Glutamatergic neuron (in vitro differentiated cells): ENCODE measurements around the gene F2RL2. TPM values are rescaled to one million over a fixed set of nuclear protein-coding genes. Genes with fewer than 3 reads are reported as not detected.

Experiments
- DNase-seq: peaks from one replicate; pipeline ENCODE4 v3.0.0; 2022
- H3K27ac Mint-ChIP-seq: one replicate; pipeline ENCODE4 v1.8.0; 2020; ENCODE audit warnings: mild to moderate bottlenecking, mixed read lengths, inconsistent platforms; ENCODE audit not compliant: unreplicated experiment
- H3K27me3 Mint-ChIP-seq: one replicate; pipeline ENCODE4 v1.8.0; 2020; ENCODE audit warnings: mild to moderate bottlenecking, moderate library complexity, mixed read lengths, inconsistent platforms; ENCODE audit not compliant: unreplicated experiment
- H3K36me3 Mint-ChIP-seq: one replicate; pipeline ENCODE4 v1.8.0; 2020; ENCODE audit warnings: mild to moderate bottlenecking, mixed read lengths, inconsistent platforms; ENCODE audit not compliant: unreplicated experiment
- H3K4me1 Mint-ChIP-seq: one replicate; pipeline ENCODE4 v1.8.0; 2020; ENCODE audit warnings: mild to moderate bottlenecking, low read depth, mixed read lengths, inconsistent platforms; ENCODE audit not compliant: unreplicated experiment
- H3K4me3 Mint-ChIP-seq: one replicate; pipeline ENCODE4 v1.8.0; 2020; ENCODE audit warnings: mild to moderate bottlenecking, mixed read lengths, inconsistent platforms; ENCODE audit not compliant: unreplicated experiment
- H3K9me3 Mint-ChIP-seq: one replicate; pipeline ENCODE4 v1.8.0; 2020; ENCODE audit warnings: mild to moderate bottlenecking, moderate library complexity, mixed read lengths, inconsistent platforms; ENCODE audit not compliant: unreplicated experiment
- CTCF ChIP-seq: fragments of 200-600 bp; sonication (generic); IDR thresholded peaks from one replicate; pipeline ENCODE4 v1.5.0; 2021; ENCODE audit not compliant: partially characterized antibody, unreplicated experiment
- total RNA-seq: library from RNA; stranded (reverse); fragmentation: NEBNext Ultra II Directional; extraction: Animal tissue kit (Norgen Biotek cat#: 25700); gene quantifications from one replicate; pipeline ENCODE4 v1.2.1, GENCODE V29; 2021; ENCODE audit not compliant: unreplicated experiment

Gene F2RL2
- total RNA-seq, 1 donor from 2014 or later = not detected

GRCh38 chr5:76601470-76601869 is 21.7 kb downstream of the F2RL2 start:
- peaks cover 2% of the 10 kb centered on the region for H3K9me3 Mint-ChIP-seq
- no peaks in the 10 kb centered on the region for H3K4me1 Mint-ChIP-seq
- peaks cover 2% of the 10 kb centered on the region for H3K27me3 Mint-ChIP-seq
- H3K27ac Mint-ChIP-seq = no peak overlapping the region
- peak; percentile 88 for TF ChIP-seq CTCF
- H3K36me3 Mint-ChIP-seq = no peaks in the 10 kb centered on the region
- no peak for DNase-seq
- H3K4me3 Mint-ChIP-seq = no peak overlapping the region

- H3K27me3 Mint-ChIP-seq = peaks cover 2% of the 10 kb centered on the region
- DNase-seq = no peak
- H3K4me1 Mint-ChIP-seq = no peaks in the 10 kb centered on the region
- no peaks in the 10 kb centered on the region for H3K36me3 Mint-ChIP-seq
- TF ChIP-seq CTCF = no peak
- H3K4me3 Mint-ChIP-seq = no peak overlapping the region
- no peak overlapping the region for H3K27ac Mint-ChIP-seq
- peaks cover 2% of the 10 kb centered on the region for H3K9me3 Mint-ChIP-seq
Measured at GRCh38 chr5:76600716-76601115, 22.5 kb downstream of the F2RL2 start.

- Mint-ChIP-seq H3K4me3 (no peak overlapping the region), H3K9me3 (peaks cover 2% of the 10 kb centered on the region), H3K27me3 (no peaks in the 10 kb centered on the region), H3K4me1 (peaks cover 8% of the 10 kb centered on the region), H3K27ac (no peak overlapping the region), H3K36me3 (no peaks in the 10 kb centered on the region)
- TF ChIP-seq CTCF = no peak
- no peak for DNase-seq
Measured at GRCh38 chr5:76598531-76598930, 24.7 kb downstream of the F2RL2 start.

- no peak for TF ChIP-seq CTCF
- Mint-ChIP-seq H3K36me3 (peaks cover 8% of the 10 kb centered on the region), H3K9me3 (no peaks in the 10 kb centered on the region), H3K27me3 (peaks cover 2% of the 10 kb centered on the region), H3K4me1 (peaks cover 16% of the 10 kb centered on the region), H3K27ac (no peak overlapping the region), H3K4me3 (no peak overlapping the region)
- DNase-seq = no peak
Measured at GRCh38 chr5:76595755-76596481, 27.3 kb downstream of the F2RL2 start.

- Mint-ChIP-seq H3K27ac (no peak overlapping the region), H3K27me3 (peaks cover 2% of the 10 kb centered on the region), H3K36me3 (peaks cover 8% of the 10 kb centered on the region), H3K9me3 (no peaks in the 10 kb centered on the region), H3K4me1 (peaks cover 16% of the 10 kb centered on the region), H3K4me3 (no peak overlapping the region)
- no peak for DNase-seq
- TF ChIP-seq CTCF = no peak
Measured at GRCh38 chr5:76594107-76594506, 29.1 kb downstream of the F2RL2 start.
